ENCODE results near the gene SLC37A2.

Gene SLC37A2

GRCh38 chr11:125049164-125049792 is 13.8 kb upstream of the SLC37A2 start:
- no peaks in the 10 kb centered on the region for H3K9me2 ChIP-seq (replicated peaks; ENCODE audit: control insufficient read depth, low read length)
- H3K27me3 ChIP-seq (ENCODE audit: control insufficient read depth, low read length) = no peaks in the 10 kb centered on the region
- no peaks in the 10 kb centered on the region for H3K36me3 ChIP-seq (ENCODE audit: control insufficient read depth, low read length)
- H3K27ac ChIP-seq (ENCODE audit: low read depth, low read length) = no peak overlapping the region
- H3K4me2 ChIP-seq (ENCODE audit: low read length) = no peak overlapping the region
- no peaks in the 10 kb centered on the region for H3F3A ChIP-seq (ENCODE audit: control insufficient read depth, insufficient read depth)
- TF ChIP-seq EZH2phosphoT487 (IDR thresholded peaks at IDR 0.05; ENCODE audit: borderline replicate concordance, low read length) (no peak), CTCF (IDR thresholded peaks at IDR 0.05; ENCODE audit: low read depth, low read length, poor library complexity, severe bottlenecking) (no peak)
- no peaks in the 10 kb centered on the region; the same call in 1 of the 2 replicates for H3K9me3 ChIP-seq (ENCODE audit: control insufficient read depth, insufficient read depth, low read length)
- H4K20me1 ChIP-seq (ENCODE audit: control insufficient read depth, insufficient read depth, low read depth, low read length) = no peaks in the 10 kb centered on the region
- H3K79me2 ChIP-seq (ENCODE audit: control insufficient read depth, low read length) = no peaks in the 10 kb centered on the region
- H3K4me3 ChIP-seq (ENCODE audit: low read length) = no peak overlapping the region
- no peaks in the 10 kb centered on the region for H3K4me1 ChIP-seq (ENCODE audit: control insufficient read depth, low read length)

GRCh38 chr11:125052047-125052446 is 11.1 kb upstream of the SLC37A2 start:
- no peaks in the 10 kb centered on the region for H3F3A ChIP-seq (ENCODE audit: control insufficient read depth, insufficient read depth)
- H3K4me1 ChIP-seq (ENCODE audit: control insufficient read depth, low read length) = no peaks in the 10 kb centered on the region
- H4K20me1 ChIP-seq (ENCODE audit: control insufficient read depth, insufficient read depth, low read depth, low read length) = no peaks in the 10 kb centered on the region
- H3K27ac ChIP-seq (ENCODE audit: low read depth, low read length) = no peak overlapping the region
- H3K9me3 ChIP-seq (ENCODE audit: control insufficient read depth, insufficient read depth, low read length) = no peaks in the 10 kb centered on the region
- H3K4me2 ChIP-seq (ENCODE audit: low read length) = no peak overlapping the region
- H3K36me3 ChIP-seq (ENCODE audit: control insufficient read depth, low read length) = no peaks in the 10 kb centered on the region
- H3K9me2 ChIP-seq (replicated peaks; ENCODE audit: control insufficient read depth, low read length) = no peaks in the 10 kb centered on the region
- TF ChIP-seq CTCF (IDR thresholded peaks at IDR 0.05; ENCODE audit: low read depth, low read length, poor library complexity, severe bottlenecking) (no peak), EZH2phosphoT487 (IDR thresholded peaks at IDR 0.05; ENCODE audit: borderline replicate concordance, low read length) (no peak)
- H3K79me2 ChIP-seq (ENCODE audit: control insufficient read depth, low read length) = no peaks in the 10 kb centered on the region
- no peak overlapping the region for H3K4me3 ChIP-seq (ENCODE audit: low read length)
- no peaks in the 10 kb centered on the region for H3K27me3 ChIP-seq (ENCODE audit: control insufficient read depth, low read length)

- H3K9me2 ChIP-seq (replicated peaks; ENCODE audit: control insufficient read depth, low read length) = no peaks in the 10 kb centered on the region
- H3K79me2 ChIP-seq (ENCODE audit: control insufficient read depth, low read length) = no peaks in the 10 kb centered on the region
- H3K9me3 ChIP-seq (ENCODE audit: control insufficient read depth, insufficient read depth, low read length) = no peaks in the 10 kb centered on the region
- TF ChIP-seq EZH2phosphoT487 (IDR thresholded peaks at IDR 0.05; ENCODE audit: borderline replicate concordance, low read length) (no peak), CTCF (IDR thresholded peaks at IDR 0.05; ENCODE audit: low read depth, low read length, poor library complexity, severe bottlenecking) (no peak)
- H3K27me3 ChIP-seq (ENCODE audit: control insufficient read depth, low read length) = no peaks in the 10 kb centered on the region
- H3K4me1 ChIP-seq (ENCODE audit: control insufficient read depth, low read length) = no peaks in the 10 kb centered on the region
- H3F3A ChIP-seq (ENCODE audit: control insufficient read depth, insufficient read depth) = no peaks in the 10 kb centered on the region
- H3K4me3 ChIP-seq (ENCODE audit: low read length) = no peak overlapping the region
- no peak overlapping the region for H3K4me2 ChIP-seq (ENCODE audit: low read length)
- no peaks in the 10 kb centered on the region for H3K36me3 ChIP-seq (ENCODE audit: control insufficient read depth, low read length)
- no peaks in the 10 kb centered on the region for H4K20me1 ChIP-seq (ENCODE audit: control insufficient read depth, insufficient read depth, low read depth, low read length)
- H3K27ac ChIP-seq (ENCODE audit: low read depth, low read length) = no peak overlapping the region
Observed at GRCh38 chr11:125053167-125053566, 9.9 kb upstream of the SLC37A2 start.
